ENCODE results near the gene TAF5.

GRCh38 chr10:103374263-103374662, 6.5 kb downstream of the TAF5 start:
- TF ChIP-seq CTCF (conservative IDR thresholded peaks at IDR 0.05; ENCODE audit: low read depth, low read length) = no peak
- no peak for TF ChIP-seq MXI1 (IDR thresholded peaks at IDR 0.05; ENCODE audit: borderline replicate concordance, low read depth, low read length)

Measured in IMR-90 (cell line).